GM21515 (cell line): ENCODE measurements around the gene TMED8.

Experiments used
- ATAC-seq: cut with Tn5 transposase; IDR thresholded peaks from one replicate; pipeline ENCODE4 v1.9.1; 2021; ENCODE audit not compliant: unreplicated experiment

Gene TMED8

GRCh38 chr14:77301103-77301502 is 75.8 kb downstream of the TMED8 start:
- no peak for ATAC-seq

- ATAC-seq = no peak
These were observed 77.1 kb downstream of the TMED8 start for GRCh38 chr14:77299771-77300170.

DNA sequence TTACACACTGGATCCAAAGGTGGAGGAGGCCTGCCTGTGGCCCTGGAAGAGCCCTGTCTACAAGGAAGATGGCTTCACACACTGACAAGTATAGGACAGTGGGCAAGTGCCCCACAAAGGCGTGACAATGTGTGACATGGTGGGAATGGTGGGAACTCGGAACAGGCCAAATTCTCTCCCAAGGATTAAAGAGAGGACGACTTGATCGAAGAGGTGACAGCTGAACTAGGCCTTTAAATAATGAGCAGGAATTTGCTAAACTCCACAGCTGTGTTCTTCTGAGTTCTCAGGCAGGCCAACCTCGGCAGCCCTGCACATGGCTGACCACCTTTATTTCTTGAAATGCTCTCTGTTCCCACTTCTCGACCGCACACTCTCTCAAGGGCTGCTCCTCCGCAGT is 80.0 kb downstream of the TMED8 start:
- no peak for ATAC-seq

DNA sequence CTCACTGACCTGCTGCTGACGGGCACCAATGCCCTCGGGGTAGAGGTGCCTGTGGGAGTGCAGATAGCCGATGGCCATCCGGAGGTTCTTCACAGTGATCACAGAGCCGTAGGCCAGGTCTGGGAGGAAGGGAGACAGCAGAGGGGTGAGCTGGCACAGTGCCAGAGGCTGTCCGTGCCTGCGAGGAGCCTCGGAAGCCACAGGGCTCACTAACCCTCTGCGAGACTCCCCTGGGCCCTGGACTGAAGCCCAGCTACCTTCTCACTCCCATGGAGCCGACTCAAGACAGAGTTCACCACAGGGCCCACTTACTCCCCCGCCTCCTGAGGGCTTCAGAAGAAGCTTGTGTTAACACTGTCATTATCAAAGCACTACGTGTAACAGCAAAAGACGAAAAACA is 80.7 kb downstream of the TMED8 start:
- ATAC-seq = no peak

DNA sequence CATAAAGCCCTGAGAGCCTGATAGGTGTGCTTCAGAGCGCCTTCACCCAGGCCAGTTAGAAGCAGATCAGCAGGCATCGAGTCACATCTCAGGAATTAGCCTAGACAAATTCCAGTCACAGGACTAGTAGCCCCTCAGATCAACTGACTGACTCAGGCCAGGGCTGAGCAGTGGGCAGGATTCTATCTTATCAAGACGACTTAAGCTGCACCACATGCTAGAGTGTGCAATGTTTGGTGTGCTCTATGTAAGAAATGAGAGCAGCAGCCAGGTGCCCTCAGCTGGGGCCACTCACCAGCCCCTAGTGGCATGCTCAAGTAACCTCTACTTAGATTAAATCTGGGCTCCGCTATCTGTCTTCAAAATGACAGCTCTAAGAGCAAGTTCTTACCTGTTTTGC is 86.2 kb downstream of the TMED8 start:
- ATAC-seq = no peak

GRCh38 chr14:77286576-77286975 is 90.3 kb downstream of the TMED8 start:
- ATAC-seq = no peak
